Measurements from ENCODE around the gene DERL3.
"Not testable (repeated sequence)": the region's sequence is repeated elsewhere in the genome, so short reads cannot be mapped to it uniquely, and the experiment has no call there.

Gene DERL3

DNA sequence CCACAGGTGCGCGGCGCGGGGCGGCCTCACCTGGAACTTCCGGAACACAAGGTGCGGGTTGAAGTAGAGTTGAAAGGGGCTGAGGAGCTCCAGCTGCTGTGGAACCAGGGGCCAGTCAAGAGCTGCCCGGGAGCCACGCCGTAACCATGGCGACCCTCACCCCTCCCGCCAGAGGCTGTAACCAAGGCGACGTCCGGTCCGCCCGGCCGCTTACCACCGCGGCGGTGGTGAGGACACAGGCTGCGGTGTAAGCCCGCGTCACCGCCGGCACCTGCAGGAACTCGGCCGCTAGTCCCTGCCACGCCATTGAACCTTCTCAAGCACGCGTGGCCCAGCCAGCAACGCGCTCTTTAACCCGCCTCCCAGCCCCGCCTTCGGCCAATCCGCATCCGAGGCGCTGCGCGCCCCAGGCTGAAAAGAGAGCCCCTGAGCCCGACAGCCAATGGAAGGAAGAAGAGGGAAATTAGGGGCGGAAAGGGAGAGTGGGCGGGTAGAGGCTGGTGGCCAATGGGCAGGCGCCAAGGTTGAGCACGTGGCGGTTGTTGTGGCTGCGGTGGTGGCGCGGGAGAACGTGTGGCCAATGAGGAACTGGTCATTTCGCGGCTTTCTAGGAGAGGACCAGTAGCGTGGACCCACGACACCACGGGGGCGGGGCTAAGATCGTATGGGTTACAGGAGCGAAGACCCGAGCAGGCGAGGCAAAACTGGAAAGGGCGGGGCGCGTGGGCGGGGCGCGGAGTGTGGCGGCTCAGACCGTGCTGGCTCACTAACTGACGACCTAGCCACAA, at the start of gene DERL3:
TSS of gene DERL3 (minus strand) at position 326 of the 788 bp plus-strand sequence. CDS start at position 307, 19 bp downstream.
- DNase-seq: peak; percentile 97

DNA sequence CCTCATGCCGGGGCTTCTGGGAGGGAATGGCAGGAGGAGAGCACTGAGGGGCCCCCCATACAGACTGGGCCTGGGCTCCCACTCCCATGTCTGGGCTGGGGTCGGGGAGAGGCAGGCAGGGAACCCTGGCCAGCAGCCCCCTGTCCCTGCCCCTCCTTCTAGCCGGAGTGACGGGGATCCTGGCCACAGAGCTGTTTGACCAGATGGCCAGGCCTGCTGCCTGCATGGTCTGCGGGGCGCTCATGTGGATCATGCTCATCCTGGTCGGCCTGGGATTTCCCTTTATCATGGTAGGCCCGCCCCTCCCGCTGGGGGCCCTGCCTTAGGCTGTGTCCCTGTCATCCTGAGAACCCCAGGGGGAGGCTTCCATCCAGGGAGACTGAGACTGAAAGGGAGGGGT, 45.3 kb upstream of the DERL3 start:
- no peak for DNase-seq

DNA sequence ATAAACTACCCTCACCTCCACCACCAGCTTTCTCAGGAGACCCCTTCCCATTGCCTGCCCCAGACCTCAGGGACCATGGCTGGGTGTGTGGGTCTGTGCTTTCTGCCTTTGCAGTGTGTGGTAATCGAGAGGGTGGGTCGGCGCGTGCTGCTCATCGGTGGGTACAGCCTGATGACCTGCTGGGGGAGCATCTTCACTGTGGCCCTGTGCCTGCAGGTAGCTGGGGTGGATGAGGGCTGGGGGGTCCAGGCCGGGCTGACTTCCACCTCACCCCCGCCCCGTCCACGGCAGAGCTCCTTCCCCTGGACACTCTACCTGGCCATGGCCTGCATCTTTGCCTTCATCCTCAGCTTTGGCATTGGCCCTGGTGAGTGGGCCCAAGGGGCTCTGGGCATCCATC, 44.9 kb upstream of the DERL3 start:
- no peak for DNase-seq

DNA sequence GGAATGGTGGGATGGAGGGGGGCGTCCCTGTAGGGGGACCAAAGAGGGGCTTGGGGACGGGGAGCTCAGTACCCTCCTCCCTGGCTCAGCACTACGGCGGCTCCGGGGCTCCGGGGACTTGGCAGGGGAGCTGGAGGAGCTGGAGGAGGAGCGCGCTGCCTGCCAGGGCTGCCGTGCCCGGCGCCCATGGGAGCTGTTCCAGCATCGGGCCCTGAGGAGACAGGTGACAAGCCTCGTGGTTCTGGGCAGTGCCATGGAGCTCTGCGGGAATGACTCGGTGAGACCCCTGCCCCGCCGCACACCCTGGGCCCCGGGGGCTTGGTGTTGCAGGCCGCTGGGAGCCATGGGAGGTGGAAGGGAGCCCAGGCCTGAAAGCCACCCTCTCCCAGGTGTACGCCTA, 43.6 kb upstream of the DERL3 start:
- DNase-seq: no peak

DNA sequence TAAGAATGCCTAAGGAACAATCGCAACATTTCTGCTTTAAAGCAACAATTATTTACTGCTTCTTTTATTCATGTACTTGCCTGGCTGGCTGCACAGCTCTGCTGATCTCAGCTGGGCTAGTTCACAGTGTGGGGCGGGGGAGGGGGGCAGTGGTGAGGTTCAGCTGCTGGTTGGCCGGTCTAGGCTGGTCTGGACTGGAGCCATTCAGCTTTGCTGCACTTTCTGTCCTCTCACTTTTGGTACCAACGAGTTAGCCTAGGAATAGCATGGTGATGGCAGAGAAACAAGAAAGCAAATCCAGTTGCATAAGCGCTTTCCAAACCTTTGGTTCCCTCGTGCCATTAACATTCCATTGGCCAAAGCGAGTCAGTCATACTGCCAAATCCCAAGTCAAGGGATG, 39.4 kb upstream of the DERL3 start:
- no peak for DNase-seq

DNA sequence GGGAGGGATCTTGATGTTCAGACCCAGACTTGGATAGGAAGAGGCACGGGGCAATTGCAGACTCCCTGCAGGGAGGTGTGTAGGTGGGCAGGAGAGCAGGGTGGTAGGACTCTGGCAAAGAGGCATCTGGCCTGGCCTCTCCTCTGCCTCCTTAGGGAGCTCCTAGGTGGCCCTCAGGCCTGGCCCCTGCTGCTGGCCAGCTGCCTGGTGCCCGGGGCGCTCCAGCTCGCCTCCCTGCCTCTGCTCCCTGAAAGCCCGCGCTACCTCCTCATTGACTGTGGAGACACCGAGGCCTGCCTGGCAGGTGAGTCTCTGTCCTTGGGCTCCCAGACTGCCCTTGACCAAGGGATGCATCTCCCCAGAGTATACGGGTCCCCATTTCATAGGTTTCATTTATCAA, 38.8 kb upstream of the DERL3 start:
- DNase-seq: no peak

DNA sequence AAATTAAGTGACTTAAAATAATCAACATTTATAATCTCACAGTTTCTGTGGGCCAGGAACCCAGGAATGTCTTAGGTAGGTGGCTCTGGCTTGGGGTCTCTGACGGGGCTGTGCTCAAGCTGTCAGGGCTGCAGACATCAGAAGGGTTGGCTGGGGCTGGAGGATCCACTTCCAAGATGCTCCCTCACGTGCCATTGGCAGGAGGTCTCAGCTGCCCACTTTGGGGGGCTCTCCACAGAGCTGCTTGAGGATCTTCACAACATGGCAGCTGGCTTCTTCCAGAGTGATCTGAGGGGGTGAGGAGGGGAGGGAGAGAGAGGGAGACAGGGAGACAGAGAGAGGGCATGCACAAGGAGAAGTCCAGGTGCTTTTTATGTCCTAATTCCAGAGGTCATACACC, 37.0 kb upstream of the DERL3 start:
- DNase-seq: no peak

DNA sequence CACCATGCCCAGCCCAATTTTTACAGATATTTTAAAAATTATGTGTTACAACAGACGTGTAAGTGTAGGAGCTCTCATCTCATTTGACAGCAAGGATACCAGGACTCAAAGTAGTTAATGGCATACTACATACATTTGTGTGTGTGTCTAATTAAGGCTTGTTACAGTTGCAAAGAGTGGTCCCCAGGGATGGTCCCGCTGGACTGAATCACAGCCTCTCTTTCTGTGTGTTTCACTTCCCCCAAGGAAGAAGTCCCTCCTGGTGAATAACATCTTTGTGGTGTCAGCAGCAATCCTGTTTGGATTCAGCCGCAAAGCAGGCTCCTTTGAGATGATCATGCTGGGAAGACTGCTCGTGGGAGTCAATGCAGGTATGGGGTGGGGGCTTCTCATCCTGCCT, 36.1 kb upstream of the DERL3 start:
- DNase-seq: no peak

DNA sequence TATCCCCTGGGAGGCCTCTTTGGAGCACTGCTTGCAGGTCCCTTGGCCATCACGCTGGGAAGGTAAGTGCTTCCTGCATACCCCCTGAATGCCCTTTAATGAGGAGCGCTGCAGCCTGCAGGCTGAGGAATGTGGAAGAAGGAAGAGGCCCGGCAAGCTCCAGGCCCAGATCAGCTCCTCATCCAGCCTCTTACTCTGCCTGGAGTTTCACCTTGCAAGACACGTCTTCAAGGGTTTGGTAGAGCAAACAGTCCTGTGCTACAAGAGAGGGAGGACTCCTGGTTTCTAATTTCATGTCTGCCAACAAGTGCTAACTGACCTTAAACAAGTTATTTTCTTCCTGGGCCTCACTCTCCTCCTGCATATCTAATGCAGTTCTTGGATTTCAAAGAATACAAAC, 29.8 kb upstream of the DERL3 start:
- DNase-seq: no peak

DNA sequence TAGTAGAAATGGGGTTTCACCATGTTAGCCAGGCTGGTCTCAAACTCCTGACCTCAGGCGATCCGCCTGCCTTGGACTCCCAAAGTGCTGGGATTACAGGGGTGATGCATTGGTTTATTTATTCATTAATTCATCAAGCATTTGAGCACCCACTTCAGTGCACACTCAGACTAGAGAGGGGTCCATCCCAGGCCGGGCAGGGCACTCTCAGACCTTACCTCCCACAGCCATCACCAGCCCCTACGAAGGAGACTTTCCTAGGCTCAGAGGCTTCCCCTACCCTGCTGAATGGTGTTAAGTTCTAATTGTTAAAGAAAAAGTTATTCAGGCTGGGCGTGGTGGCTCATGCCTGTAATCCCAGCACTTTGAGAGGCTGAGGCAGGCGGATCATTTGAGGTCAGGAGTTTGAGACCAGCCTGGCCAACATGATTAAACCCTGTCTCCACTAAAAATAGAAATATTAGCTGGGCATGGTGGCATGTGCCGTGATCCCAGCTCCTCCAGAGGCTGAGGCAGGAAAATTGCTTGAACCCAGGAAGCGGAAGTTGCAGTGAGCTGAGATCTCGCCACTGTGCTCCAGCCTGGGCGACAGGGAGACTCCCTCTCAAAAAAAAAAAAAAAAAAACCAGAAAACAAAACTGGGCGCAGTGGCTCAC, 25.8 kb upstream of the DERL3 start:
- DNase-seq: not testable (repeated sequence)

DNA sequence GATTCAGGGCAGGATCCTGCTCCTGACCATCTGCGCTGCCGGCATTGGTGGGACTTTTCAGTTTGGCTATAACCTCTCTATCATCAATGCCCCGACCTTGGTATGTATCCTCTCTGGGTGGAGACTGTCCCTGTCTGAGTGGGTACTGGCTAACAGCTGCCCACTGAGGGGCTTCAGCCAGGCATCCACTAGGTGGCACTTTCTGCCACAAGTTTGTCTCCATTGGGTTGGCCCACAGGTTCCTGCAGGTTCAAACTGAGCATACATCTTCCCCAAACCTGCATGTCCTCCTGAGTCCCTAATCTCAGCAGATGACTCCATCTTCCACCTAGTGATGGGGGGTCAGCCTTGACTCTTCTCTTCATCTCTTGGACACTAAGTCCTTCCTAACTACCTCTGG, 23.3 kb upstream of the DERL3 start:
- DNase-seq: peak; percentile 17

DNA sequence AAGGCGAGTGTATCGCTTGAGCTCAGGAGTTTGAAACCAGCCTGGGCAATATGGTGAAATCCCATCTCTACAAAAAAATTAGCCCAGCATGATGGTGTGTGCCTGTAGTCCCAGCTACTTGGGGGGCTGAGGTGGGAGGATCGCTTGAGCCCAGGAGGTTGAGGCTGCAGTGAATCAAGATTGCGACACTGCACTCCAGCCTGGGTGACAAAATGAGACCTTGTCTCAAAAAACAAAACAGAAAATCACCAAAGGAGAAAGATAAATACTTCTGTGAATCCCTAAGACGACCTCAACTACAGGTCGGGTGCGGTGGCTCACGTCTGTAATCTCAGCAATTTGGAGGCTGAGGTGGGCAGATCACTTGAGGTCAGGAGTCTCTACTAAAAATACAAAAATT, 21.4 kb upstream of the DERL3 start:
- DNase-seq: not testable (repeated sequence)

DNA sequence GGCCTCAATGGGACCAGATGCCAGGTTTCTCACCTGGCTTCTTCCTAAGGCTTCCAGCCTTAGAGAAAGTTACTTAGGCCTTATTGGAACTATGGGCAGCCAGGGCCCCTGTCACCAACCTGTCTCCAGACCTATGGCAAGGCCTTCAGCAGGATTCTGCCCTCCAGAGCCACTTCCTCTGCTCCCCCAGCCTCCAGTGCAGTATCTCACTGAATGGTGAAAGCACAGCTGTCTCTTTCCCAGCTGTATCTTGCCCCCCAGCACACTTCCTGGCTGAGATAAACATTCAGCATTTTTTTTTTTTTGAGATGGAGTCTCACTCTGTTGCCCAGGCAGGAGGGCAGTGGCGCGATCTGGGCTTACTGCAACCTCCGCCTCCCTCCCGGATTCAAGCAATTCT, 20.4 kb upstream of the DERL3 start:
- DNase-seq: no peak

DNA sequence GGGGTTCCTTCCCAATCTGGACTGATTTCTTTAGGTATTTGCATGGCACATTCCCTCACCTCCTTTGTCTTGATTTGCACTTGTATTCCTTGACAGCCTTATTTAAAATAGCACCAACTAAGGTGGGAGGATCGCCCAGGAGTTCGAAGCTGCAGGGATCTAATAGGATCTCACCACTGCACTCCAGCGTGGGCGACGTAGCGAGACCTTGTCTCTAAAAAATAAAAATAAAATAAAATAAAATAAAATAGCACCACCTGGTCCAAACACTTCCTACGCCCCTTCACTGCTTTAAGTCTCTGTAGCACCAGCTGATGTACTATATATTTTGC, 19.6 kb upstream of the DERL3 start:
- DNase-seq: no peak

DNA sequence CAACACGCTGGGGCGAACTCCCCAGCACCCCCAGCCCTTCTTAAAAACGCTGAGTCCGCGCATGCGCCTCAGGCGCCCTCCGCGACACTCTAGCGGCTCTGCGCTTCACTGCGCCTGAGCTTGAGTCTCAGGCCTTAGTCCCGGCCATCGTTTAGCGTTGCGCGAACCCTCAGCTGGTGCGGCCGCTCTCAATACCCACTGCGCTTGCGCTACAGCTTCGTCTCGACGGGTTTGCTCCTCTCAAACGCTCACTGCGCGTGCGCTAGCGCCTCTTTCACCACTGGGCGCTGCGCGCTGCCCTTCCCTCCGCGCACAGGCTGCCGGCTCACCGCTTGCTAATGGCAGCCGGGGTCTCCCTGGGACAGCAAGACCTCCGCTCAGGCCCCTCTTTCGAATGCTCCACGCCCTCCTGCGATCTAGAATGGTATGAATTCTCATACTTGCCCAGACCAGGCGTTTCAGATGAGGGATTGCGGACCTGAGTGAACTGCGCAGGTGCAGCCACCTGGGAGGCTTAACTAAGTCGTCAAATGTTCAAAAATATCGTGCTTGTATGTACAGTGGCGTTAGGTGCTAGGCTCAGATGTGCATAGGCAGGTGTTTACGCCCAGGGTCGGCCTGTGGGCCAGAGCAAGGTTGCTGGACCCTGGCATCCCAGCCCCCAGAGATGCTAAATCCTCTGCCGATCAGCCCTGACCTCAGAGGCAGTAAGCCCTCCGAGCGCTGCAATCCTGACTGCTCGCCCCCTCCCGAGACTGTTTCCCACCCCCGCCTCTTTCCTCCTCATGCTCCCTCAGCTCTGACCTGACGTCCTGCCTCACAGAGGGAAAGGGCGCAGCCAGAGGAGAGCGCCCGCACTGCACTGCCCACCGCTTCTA, 19.0 kb upstream of the DERL3 start, which contains the start of gene SLC2A11:
TSS of gene SLC2A11 (plus strand) at position 270 of the 878 bp plus-strand sequence. CDS start at position 395, 125 bp downstream.
- DNase-seq: peak; percentile 94

DNA sequence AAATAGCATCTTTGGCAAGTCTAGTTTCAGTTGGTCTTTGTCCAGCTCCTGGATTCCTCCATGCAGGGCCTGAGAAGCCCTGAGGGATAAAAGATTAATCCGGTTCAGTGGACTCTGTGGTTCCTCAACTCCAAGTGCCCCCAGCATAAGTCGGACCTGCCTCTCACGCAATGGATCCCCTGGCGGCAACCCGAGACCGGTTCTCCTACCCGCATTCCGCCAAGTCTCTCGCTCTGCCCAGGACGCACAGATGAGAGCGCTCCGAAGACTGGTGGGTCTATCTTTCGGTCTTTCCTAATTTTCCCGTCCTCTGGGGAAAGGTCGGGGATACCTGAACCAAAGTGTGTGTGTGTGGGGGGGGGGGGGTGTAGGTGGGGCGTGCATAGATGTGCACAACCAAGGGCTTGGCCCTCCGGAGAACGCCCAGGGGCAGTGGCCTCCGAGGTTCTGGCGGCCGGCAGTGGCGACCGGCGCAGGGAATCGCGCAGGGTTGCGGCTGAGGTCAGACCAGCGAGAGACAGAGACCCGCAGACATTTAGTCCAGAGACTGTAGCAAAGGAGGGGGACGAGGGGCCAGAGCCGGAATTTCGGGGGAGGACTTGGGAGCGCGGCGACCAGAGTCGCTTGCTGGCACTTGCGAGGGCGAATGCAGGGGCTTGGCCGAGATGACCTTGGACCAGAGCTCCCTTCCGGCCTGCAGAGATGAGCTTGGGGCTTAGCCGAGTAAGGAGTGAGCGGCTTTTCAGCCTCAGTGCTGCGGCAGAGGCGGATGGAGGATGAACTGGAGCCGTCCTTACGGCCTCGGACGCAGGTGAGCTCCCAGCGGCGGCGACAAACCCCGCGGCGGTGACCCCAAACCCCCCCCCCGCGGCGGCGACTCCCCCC, 18.2 kb upstream of the DERL3 start:
- DNase-seq: no peak

DNA sequence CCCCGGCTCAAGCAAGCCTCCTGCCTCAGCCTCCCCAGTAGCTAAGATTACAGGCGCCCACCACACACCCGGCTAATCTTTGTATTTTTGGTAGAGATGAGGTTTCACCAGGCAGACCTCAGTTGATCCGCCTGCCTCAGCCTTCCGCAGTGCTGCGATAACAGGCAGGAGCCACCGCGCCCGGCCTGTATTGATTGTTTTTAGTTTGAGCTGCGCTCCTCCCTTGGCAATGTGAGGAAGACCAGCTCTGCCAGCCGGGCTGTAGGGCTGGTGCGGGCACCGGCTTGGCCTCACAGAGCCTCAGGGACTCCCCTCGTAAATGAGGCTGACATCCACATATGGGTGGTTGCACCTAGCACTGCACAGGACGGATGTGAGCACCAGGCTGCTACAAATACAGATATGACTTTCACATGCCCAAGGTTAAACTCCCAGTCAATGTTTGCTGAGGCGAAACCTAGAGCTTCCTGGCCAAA, 11.4 kb upstream of the DERL3 start:
- no peak for DNase-seq

DNA sequence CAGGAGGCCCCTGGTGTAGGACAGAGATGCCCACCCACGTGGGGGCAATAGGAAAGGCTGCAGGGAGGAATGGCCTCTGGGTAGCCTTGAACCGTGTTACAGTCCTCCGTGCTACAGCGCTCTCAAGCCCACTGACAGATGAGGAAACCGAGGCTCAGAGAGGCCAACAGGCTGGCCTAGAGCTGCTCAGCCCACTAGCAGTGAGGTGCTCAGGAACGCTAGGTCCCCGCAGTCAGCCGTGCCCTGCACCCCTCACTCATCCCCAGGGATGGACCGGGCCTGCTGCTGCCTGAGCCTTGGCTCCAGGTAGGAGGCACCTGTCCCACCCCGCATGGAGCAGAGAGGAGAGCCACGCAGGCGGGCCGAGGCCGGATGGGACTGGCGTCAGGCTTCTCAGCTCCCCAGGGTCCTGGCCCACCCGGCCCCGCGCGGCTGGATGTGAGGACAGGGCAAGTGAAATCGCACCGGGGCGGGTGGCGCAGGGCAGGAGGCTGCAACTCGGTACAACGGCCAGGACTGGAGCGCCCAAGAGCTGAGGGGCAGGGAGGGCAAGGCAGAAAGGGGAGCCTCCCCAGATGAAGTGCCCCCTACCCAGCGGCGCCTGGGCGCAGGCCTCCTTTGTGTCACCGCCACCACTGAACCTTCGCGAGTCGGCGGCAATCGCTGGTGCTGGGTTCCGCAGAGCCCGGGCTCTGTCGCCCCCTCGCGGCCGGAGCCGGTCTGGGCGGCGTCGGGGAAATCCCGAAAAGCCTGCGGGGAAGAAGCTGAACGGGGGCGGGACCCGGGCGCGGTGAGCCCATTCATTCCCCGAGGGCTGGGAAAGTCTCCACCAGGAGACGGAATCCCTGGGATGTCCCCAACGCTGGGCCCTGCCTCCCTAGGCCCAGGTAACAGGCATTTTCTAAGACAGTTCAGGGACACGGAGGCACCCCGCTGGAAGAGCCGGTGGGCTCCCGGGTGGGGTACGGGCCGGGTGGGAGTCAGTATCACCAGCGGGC, 10.5 kb upstream of the DERL3 start:
- DNase-seq: peak; percentile 52

DNA sequence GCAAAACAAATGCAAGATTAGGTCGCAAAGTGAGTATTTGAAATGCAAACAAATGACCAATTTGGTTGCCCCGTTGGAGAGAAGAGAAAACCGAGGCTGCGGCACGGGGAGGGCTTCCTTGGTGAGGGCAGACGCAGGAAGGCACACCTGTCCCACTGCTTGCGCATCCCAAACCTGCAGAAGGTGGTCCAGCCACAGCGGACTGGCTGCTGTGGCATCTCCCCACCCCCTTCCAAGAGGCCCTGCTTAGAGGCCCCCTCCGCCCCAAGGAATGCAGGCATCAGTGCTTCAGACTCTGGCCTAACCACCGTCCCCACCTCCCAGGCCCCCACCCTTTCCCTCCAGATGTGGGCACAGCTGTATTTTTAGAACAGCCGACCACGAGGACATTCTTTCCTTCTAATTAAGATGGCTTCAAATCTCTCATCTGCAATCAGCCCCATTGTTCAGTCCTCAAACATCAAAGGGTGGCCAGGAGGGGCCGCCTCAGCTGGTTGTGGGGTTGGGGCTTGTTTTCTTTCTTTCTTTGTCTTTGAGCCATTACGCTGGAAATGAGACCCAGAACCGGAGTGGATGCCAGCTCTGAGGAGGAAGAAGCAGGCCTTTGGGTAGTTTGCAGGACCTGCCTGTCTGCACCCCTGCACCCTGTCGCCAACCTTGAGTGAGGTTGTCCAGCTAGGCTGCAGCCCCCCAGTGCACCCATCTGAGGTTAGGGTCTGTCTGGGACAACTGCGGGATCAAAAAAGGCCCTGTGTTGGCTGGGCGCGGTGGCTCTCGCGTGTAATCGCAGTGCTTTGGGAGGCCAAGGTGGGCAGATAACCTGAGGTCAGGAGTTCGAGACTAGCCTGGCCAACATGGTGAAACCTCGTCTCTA, 9.4 kb upstream of the DERL3 start:
- no peak for DNase-seq

DNA sequence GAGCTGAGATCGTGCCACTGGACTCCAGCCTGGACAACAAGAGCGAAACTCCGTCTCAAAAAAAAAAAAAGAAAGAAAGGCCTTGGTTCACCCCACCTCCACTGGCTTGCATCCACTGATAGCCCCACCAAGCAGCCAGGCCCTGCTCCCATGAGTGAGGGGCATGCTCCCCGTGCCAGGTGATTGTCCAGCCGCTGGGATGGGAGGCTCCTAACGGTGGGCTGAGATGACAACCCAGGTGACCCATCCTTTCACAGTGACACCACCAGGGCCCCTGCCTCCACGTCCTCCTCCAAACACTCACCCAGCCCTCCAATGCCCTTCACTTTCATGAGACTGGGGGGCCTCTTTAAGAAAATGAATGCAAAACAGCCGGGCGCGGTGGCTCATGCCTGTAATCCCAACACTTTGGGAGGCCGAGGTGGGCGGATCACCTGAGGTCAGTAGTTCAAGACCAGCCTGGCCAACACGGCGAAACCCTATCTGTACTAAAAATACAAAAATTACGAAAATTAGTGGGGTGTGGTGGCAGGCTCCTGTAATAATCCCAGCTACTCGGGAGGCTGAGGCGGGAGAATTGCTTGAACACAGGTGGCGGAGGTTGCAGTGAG, 8.6 kb upstream of the DERL3 start:
- DNase-seq: no peak

Data from SHP77 treated with DMSO at 0.1 percent for 48 hours (cell line).